Keratinocyte (primary cell): ENCODE data around the gene DKC1.

Source experiments
- CTCF ChIP-seq, 3 experiments: IDR thresholded peaks in 1 of 3; conservative IDR thresholded peaks in 1 of 3; optimal IDR thresholded peaks in 1 of 3; 2 replicates in 2 of 3; 3 replicates in 1 of 3; pipeline versions ENCODE3 to v1.5.1; 2011; ENCODE audit warnings: low read length in 3 of 3, mild to moderate bottlenecking in 3 of 3, moderate library complexity in 2 of 3, control low read depth in 1 of 3, inconsistent platforms in 1 of 3; ENCODE audit not compliant: insufficient read depth in 2 of 3; ENCODE audit errors: extremely low read depth in 1 of 3
- EZH2 ChIP-seq: IDR thresholded peaks from one replicate; pipeline ENCODE4 v1.6.1; 2012; ENCODE audit warnings: inconsistent platforms, mild to moderate bottlenecking, low read length, moderate library complexity

- TF ChIP-seq EZH2 (no peak), CTCF (optimal IDR thresholded peaks at IDR 0.05 in 1 of 3, IDR thresholded peaks at IDR 0.05 in 1 of 3, conservative IDR thresholded peaks at IDR 0.05 in 1 of 3; ENCODE audit: extremely low read depth in 1 of 3, insufficient read depth in 2 of 3, low read length in 3 of 3) (no peak)
These were observed 16.6 kb downstream of the DKC1 start for GRCh38 chrX:154779261-154779660.
